H1 (cell line): ENCODE measurements around the gene NELFA. TPM values are rescaled to one million over a fixed set of nuclear protein-coding genes. Genes with fewer than 3 reads are reported as not detected.

Experiments
- CBX8 ChIP-seq: fragments of 300-800, 300-1000 bp; sonication (generic); IDR thresholded peaks from 2 replicates; pipeline ENCODE4 v1.7.1; 2016; ENCODE audit warnings: low read depth, low read length, borderline replicate concordance
- EP300 ChIP-seq, 2 experiments: IDR thresholded peaks; 1 replicate in 1 of 2; 2 replicates in 1 of 2; pipeline ENCODE4 v1.6.1; 2011 to 2012; ENCODE audit warnings: low read depth in 2 of 2, low read length in 2 of 2, mild to moderate bottlenecking in 2 of 2, borderline replicate concordance in 1 of 2, inconsistent platforms in 1 of 2, moderate library complexity in 1 of 2
- TEAD4 ChIP-seq: IDR thresholded peaks from 2 replicates; pipeline ENCODE4 v1.6.1; 2012; ENCODE audit warnings: low read depth, low read length, inconsistent platforms, mixed read lengths
- polyA plus RNA-seq, 7 experiments: library from polyadenylated mRNA; depleted of rRNA in 3 of 7; stranded (reverse) in 5 of 7; unstranded in 2 of 7; fragments of >200 nt in 5 of 7; fragments of 200-250 nt in 2 of 7; gene quantifications; 1 replicate in 5 of 7; 2 replicates in 1 of 7; 4 replicates in 1 of 7; pipeline versions ENCODE4 v1.2.1 to v1.2.3, GENCODE V29; 2011 to 2013; ENCODE audit warnings: missing spikeins in 2 of 7, mixed read lengths in 2 of 7
- total RNA-seq: library from RNA; stranded (reverse); fragmentation: NEBNext Ultra II Directional; extraction: Animal tissue kit (Norgen Biotek cat#: 25700); gene quantifications from 2 replicates; pipeline ENCODE4 v1.2.1, GENCODE V29; 2021

The NELFA gene
- total and polyA plus RNA-seq, 2 of the 8 experiments (the other 6 are each of a cell fraction or from before 2014, with no cell fraction given): 41.8 to 57.5 TPM

- TF ChIP-seq CBX8 (no peak), EP300 (IDR thresholded peaks at IDR 0.05; ENCODE audit: borderline replicate concordance in 1 of 2, low read depth in 2 of 2, low read length in 2 of 2) (no peak), TEAD4 (no peak)
Observed at GRCh38 chr4:1961038-1961437, 47.7 kb downstream of the NELFA start (continued).
